Measurements from ENCODE around the gene VPS37B. TPM values are rescaled to one million over a fixed set of nuclear protein-coding genes. Genes with fewer than 3 reads are reported as not detected.
"Not testable (repeated sequence)": the region's sequence is repeated elsewhere in the genome, so short reads cannot be mapped to it uniquely, and the experiment has no call there.

Gene VPS37B
- total RNA-seq, 1 experiment from 2014 or later: 51.4 TPM

DNA sequence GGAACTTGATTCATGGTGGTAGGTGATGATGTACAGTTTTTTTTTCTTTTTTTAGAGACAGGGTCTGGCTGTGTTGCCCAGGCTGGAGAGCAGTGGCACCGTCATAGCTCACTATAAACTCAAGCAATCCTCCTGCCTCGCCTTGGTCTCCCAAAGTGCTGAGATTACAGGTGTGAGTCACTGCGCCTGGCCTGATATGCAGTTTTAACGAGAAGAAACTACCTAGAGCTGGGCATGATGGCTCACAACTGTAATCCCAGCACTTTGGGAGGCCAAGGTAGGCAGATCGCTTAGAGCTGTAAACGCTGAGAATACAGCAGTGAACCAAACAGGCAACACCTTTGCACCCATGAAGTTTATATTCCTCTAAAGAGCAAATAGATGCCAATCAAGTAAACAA lies 13.0 kb upstream of the VPS37B start:
- no peak for DNase-seq (ENCODE audit: low read depth)

DNA sequence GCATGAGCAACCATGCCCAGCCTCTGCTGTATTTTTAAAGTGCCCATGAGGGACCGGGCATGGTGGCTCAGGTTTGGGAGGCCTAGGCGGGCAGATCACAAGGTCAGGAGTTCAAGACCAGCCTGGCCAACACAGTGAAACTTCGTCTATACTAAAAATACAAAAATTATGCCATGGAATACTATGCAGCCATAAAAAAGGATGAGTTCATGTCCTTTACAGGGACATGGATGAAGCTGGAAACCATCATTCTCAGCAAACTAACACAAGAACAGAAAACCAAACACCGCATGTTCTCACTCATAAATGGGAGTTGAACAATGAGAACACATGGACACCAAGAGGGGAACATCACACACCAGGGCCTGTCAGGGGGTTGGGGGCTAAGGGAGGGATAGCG lies 9.3 kb upstream of the VPS37B start:
- DNase-seq (ENCODE audit: low read depth): not testable (repeated sequence)

- no peak for DNase-seq (ENCODE audit: low read depth)
Observed at GRCh38 chr12:122903693-122904034, 7.7 kb upstream of the VPS37B start.

DNA sequence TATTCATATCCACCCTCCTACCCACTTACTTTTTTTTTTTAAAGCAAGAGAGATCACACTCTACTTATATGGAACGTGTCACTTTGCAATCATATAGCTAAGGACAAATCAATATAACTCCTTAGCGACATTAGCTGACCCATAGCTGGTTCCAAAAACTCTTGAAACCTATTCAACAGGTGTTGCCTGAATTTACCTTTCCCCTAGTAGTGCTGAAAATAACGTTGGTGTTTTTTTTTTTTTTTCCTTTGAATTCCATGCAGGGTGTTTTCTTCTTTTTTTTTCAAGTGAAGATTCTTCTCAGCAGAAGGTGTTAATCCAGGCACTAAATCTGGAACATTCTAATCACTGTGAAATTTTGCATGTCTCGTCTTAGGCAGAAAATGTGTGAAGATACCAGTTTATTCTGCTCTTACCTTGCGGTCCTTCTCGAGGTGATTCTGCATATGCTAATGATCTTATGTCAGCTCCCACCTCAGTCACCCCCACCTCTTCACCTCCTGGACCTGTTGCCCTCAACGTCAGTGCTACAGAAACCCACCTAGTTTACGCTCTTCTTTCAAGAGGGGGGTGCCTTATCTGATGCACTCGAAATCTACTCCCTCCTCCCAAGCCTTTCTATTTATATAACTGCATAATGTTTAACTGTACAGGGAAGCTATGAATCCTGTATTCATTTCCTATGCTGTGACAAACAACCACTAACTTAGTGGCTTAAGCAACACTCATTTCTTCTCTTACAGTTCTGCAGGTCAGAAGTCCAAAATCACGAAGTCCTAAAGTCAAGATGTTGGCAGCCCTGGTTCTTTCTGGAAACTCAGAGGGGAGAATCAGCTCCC lies 7.1 kb upstream of the VPS37B start:
- no peak for DNase-seq (ENCODE audit: low read depth)

- DNase-seq (ENCODE audit: low read depth): no peak
Observed at GRCh38 chr12:122899887-122900286, 4.0 kb upstream of the VPS37B start.

DNA sequence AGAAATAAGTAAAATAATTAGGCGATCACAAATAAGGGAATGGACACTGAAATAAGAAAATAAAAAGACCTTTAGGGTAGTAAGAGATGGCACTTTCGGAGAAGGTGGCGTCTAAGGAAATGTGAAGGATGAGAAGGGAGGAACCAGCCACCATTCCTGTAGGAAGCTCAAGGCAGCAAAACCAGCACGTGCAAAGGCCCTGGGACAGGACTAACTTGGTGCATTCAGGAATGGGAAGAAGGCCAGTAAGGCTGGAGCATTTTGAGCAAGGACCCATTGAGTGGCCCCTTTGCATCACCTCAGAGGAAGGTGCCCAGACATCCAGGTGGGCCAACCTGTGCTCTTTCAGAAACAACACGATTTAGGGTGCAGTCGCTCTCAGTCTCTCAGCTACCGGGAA lies 738 bp upstream of the VPS37B start:
- no peak for DNase-seq (ENCODE audit: low read depth)

DNA sequence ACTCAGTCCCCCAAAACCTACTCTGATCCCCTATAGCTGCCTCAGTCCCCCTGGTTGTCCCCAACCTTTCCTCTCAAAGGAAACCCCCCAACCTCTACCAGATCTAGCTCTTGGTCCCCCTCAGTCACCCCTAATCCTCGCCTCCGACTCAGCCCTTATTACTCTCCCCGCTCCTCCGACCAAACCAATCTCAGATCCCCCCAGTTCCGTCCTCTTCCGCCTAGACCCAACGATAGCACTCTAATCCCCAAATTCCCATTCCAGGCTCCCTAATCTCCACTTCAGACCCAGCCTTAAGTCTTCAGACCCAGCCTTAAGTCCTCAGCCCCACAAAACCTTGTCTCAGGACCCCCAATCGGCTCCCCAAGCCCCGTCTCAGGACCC lies 612 bp downstream of the VPS37B start:
- peak; percentile 30 for DNase-seq (ENCODE audit: low read depth)

- peak; percentile 42 for DNase-seq (ENCODE audit: low read depth)
Observed at GRCh38 chr12:122894193-122895121, 1.5 kb downstream of the VPS37B start.

DNA sequence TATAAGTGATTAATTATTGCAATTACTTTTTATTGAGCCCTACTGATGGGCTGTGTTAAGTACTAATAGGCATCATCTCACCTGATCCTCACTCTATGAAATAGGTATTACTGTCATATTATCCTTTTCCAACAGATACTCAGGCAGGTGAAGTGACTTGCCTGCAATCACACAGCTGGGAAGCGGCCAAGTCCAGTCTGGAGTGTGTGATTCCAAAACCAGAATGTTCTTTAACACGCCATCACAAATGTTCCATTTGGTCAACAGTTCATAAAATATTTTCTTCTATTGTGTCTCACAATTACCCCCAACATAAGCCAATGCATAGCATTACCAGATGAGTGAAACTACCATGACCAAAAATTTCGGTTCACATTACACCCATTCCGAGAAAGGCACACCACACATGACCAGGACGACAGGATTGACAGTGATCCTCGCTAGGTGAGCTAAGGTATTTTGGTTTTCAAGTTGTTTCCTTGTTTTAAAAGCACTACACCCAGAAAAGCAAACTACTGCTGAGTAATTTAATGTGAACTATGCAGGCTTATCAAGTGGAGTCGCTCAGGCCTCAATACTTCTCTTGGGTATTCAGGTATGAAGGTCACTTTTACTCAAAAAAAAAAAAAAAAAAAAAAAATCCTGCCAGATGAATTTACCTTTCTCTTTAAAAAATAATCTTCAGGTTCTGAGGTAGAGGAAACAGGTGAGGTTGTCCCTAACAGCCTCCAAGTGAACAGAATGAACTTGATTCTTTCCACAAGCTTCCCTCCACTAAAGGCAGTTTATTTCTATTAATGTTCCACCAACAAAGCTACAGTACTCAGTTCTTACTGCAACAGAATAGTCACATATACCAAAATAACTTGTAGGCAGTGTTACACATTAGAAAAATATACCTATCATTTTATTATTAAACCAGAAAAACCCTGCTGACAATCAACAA lies 2.4 kb downstream of the VPS37B start:
- DNase-seq (ENCODE audit: low read depth): no peak

DNA sequence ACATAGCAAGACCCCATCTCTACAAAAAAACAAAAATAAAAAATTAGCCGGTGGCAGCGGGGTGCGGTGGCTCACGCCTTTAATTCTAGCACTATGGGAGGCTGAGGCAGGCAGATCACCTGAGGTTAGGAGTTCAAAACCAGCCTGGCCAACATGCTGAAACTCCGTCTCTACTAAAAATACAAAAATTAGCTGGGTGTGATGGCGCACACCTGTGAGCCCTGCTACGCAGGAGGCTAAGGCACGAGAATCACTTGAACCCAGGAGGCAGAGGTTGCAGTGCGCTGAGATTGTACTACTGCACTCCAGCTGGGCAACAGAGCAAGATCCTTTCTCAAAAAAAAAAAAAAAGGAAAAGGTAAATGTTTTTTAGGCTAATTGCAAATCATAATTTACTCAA lies 3.2 kb downstream of the VPS37B start:
- DNase-seq (ENCODE audit: low read depth): not testable (repeated sequence)

DNA sequence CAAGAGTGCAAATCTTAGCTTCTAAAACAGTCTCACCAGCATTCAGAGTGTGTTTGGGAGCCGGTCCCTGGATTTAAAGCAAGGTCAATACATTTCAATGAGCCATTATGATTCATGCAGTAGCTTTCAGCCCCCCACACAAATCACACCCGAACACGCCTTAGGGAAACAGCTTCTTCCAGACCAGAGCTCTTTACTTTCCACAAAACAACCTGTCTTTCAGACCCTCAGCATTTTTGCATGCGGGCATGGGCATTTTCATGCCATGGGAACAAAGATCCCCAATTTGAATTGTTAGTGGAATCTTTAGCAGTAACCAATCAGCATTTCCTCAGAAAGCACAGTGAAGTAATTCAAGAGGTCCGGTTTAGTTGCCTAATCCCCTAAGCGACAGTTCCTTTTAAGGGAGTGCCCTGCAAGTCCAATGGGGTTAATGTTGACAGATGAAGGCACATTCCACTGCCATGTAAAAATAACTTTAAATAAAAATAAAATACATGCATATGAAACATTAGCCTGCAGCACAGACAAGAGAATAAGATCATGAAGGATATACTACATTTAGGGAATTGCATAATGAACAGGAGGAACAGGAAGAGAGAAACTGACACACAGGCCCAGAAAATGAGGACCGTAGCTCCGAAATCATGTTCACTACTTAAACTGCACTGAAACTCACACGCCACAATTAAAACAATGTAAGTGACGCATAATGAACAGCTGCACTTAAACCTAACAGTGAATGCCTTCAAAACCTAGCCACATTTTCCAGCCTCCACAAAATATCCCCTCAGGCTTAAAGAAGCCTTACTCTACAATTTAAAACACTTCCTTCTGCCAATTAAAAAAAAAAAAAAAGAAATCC lies 4.0 kb downstream of the VPS37B start:
- DNase-seq (ENCODE audit: low read depth): peak; percentile 77

DNA sequence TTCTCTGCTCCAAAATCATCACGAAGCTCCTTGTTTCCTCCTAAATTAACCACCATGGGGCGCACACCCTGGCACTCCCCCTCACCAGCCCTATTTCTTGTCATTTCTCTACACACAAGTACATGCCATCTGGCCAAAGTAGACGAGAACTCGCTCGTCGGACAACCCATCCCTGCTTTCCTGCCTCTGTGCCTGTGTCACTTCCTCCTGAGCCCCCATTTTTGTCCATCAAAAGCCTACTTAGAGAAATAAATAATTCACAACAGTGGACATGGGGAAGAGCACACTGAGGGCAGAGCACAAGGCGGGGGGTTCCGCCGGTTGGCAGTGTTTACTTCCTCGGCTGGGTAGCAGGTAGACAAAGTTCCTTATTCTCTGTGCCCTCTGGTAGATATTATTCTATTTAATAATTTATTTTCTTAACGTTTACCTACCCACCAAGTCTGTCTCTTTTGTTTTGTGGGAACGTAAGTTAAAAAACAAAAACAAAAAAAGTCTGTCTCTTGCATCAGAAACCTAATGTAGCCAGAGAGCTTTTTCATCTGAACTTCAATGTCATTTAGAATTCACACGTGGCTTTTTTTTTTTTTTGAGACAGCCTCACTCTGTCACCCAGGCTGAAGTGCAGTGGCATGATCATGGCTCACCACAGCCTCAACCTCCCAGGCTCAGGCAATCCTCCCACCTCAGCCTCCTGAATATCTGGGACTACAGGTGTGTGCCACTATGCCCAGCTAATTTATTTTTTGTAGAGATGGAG lies 6.0 kb downstream of the VPS37B start:
- no peak for DNase-seq (ENCODE audit: low read depth)

GRCh38 chr12:122888232-122888752 lies 7.6 kb downstream of the VPS37B start:
- DNase-seq (ENCODE audit: low read depth): peak; percentile 76

DNA sequence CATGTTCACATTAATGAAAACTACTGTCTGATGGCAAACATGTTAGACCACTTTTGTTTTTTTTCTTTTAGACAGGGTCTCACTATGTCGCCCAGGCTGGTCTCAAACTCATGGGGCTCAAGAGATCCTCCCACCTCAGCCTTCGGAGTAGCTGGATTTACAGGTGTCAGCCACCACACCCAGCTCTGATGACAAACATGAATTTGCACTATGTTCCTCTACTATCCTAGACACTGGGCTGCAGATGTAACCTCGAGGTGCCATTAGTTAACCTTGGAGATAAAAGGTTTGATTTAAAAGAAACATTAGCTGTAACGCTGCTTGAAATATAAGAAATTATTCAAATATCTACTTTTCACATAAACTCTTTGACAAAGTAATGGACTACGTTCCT lies 8.1 kb downstream of the VPS37B start:
- DNase-seq (ENCODE audit: low read depth): no peak

DNA sequence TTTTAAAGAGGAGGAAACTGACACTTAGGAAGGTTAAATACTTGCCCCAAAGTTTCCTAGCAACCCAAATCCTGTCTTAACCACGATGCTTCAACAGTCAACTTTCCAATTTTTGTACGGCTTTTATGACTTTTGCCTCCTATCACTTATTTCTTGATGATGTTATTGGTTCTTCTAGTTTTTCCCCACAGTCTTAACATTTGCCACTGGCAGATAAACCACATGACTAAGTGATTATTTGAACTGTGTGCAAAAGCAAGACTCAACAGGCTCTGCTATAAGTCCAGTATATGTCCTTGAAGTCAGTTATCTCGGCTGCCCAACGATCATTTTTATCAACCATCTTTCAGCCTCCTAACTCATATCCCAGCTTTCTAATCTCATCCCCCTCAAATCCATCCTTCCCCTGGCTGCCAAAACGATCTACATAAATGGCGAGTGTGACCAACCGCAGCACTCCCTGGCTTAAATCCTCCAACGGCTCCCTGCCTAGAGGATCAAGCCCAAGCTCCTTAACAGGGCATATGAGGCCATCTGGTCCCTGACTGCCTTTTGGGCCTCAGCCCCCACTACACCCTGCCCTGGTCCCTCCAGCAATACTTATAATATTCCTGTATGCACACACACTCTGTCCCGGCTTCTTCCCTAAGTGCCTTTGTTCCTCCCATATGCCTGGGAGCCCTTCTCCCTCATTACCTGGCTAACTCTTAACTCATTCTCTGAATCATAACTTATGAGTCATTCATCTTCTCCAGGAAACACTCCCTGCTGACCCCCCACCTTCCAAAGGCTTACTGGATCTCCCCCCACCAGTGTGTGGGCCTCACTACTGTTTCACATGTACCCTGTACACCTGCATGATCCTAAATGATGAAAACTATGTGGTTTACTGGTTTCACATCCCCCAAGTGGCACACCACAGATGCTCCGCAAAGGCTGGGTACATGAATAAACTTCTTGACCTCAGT lies 8.8 kb downstream of the VPS37B start:
- DNase-seq (ENCODE audit: low read depth): peak; percentile 91

DNA sequence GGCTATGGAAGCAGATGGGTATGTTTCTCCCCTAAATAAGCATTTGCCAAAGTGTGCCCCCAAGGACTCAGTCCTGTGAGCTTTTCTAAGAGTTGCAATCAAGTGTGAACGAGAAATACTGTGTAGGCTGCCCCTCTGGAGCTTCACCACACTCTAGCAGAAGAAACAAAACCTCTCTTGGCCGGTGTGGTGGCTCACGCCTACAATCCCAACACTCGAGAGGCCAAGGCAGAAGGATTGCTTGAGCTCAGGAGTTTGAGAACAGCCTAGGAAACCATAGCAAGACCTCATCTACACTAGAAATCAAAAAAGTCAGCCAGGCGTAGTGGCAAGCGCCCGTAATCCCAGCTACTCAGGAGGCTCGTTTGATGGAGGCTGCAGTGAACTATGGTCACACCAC lies 9.8 kb downstream of the VPS37B start:
- DNase-seq (ENCODE audit: low read depth): no peak

GRCh38 chr12:122884860-122885259 lies 11.1 kb downstream of the VPS37B start:
- DNase-seq (ENCODE audit: low read depth): no peak

GRCh38 chr12:122884091-122884826 lies 11.7 kb downstream of the VPS37B start:
- DNase-seq (ENCODE audit: low read depth): no peak
